Effector memory CD4-positive, alpha-beta T cell (primary cell): Measurements from ENCODE around the gene ADAMTS20.
"Not testable (repeated sequence)": the region's sequence is repeated elsewhere in the genome, so short reads cannot be mapped to it uniquely, and the experiment has no call there.

ENCODE experiments used
- DNase-seq, 3 donors: peaks; one replicate each; pipeline ENCODE4 v3.0.0-alpha.2; 2020
- H3K27ac ChIP-seq: 2 replicates; pipeline ENCODE4 v1.7.0; 2013; ENCODE audit warnings: mild to moderate bottlenecking, low read length, moderate library complexity; ENCODE audit not compliant: insufficient read depth, poor library complexity, severe bottlenecking
- H3K27me3 ChIP-seq: replicated peaks from 2 replicates; pipeline ENCODE4 v1.7.0; 2013; ENCODE audit warnings: mild to moderate bottlenecking, low read length; ENCODE audit not compliant: insufficient read depth, control insufficient read depth, poor library complexity, severe bottlenecking
- H3K36me3 ChIP-seq: 2 replicates; pipeline ENCODE4 v1.7.0; 2013; ENCODE audit warnings: mild to moderate bottlenecking, low read length, moderate library complexity; ENCODE audit not compliant: control insufficient read depth, insufficient read depth
- H3K4me1 ChIP-seq: 2 replicates; pipeline ENCODE4 v1.7.0; 2013; ENCODE audit warnings: low read length, mild to moderate bottlenecking; ENCODE audit not compliant: control insufficient read depth, insufficient read depth, poor library complexity, severe bottlenecking
- H3K4me3 ChIP-seq: 2 replicates; pipeline ENCODE4 v1.7.0; 2013; ENCODE audit warnings: low read length, low read depth, mild to moderate bottlenecking; ENCODE audit not compliant: insufficient read depth, poor library complexity, severe bottlenecking
- H3K9me3 ChIP-seq: 2 replicates; pipeline ENCODE4 v1.7.0; 2013; ENCODE audit warnings: mild to moderate bottlenecking, low read length, moderate library complexity; ENCODE audit not compliant: control insufficient read depth

The ADAMTS20 gene

GRCh38 chr12:43577381-43577780 lies 25.4 kb upstream of the ADAMTS20 start:
- Histone ChIP-seq H3K27me3 (no peaks in the 10 kb centered on the region), H3K4me1 (no peaks in the 10 kb centered on the region), H3K36me3 (no peaks in the 10 kb centered on the region), H3K4me3 (no peak overlapping the region), H3K27ac (no peak overlapping the region), H3K9me3 (no peaks in the 10 kb centered on the region)
- no peak for DNase-seq

GRCh38 chr12:43576162-43576561 lies 24.2 kb upstream of the ADAMTS20 start:
- Histone ChIP-seq H3K4me3 (no peak overlapping the region), H3K27ac (no peak overlapping the region), H3K9me3 (no peaks in the 10 kb centered on the region), H3K27me3 (no peaks in the 10 kb centered on the region), H3K36me3 (no peaks in the 10 kb centered on the region), H3K4me1 (no peaks in the 10 kb centered on the region)
- no peak for DNase-seq

GRCh38 chr12:43571885-43572284 lies 19.9 kb upstream of the ADAMTS20 start:
- Histone ChIP-seq H3K27ac (no peak overlapping the region), H3K9me3 (no peaks in the 10 kb centered on the region), H3K27me3 (no peaks in the 10 kb centered on the region), H3K4me1 (no peaks in the 10 kb centered on the region), H3K36me3 (no peaks in the 10 kb centered on the region), H3K4me3 (no peak overlapping the region)
- DNase-seq = no peak

GRCh38 chr12:43556057-43556456 lies 4.1 kb upstream of the ADAMTS20 start:
- Histone ChIP-seq H3K9me3 (no peaks in the 10 kb centered on the region), H3K27ac (no peak overlapping the region), H3K4me3 (no peak overlapping the region), H3K36me3 (no peaks in the 10 kb centered on the region), H3K4me1 (no peaks in the 10 kb centered on the region), H3K27me3 (no peaks in the 10 kb centered on the region)
- no peak for DNase-seq

- Histone ChIP-seq H3K27ac (no peak overlapping the region), H3K4me3 (no peak overlapping the region), H3K27me3 (no peaks in the 10 kb centered on the region), H3K9me3 (no peaks in the 10 kb centered on the region), H3K4me1 (no peaks in the 10 kb centered on the region), H3K36me3 (no peaks in the 10 kb centered on the region)
- no peak for DNase-seq
Measured at GRCh38 chr12:43551279-43551970, 578 bp downstream of the ADAMTS20 start.

- H3K27ac ChIP-seq = no peak overlapping the region
- H3K36me3 ChIP-seq = no peaks in the 10 kb centered on the region
- H3K4me1 ChIP-seq = no peaks in the 10 kb centered on the region
- DNase-seq = no peak
- H3K27me3 ChIP-seq = no peaks in the 10 kb centered on the region
- H3K9me3 ChIP-seq = no peaks in the 10 kb centered on the region
- no peak overlapping the region for H3K4me3 ChIP-seq
Measured at GRCh38 chr12:43550831-43551271, 1.2 kb downstream of the ADAMTS20 start.

- no peaks in the 10 kb centered on the region for H3K4me1 ChIP-seq
- no peaks in the 10 kb centered on the region for H3K9me3 ChIP-seq
- H3K27ac ChIP-seq = no peak overlapping the region
- H3K36me3 ChIP-seq = no peaks in the 10 kb centered on the region
- no peak overlapping the region for H3K4me3 ChIP-seq
- H3K27me3 ChIP-seq = no peaks in the 10 kb centered on the region
- no peak for DNase-seq
Measured at GRCh38 chr12:43544703-43545102, 7.3 kb downstream of the ADAMTS20 start.

GRCh38 chr12:43540470-43540869 lies 11.5 kb downstream of the ADAMTS20 start:
- Histone ChIP-seq H3K4me3 (no peak overlapping the region), H3K4me1 (no peaks in the 10 kb centered on the region), H3K9me3 (no peaks in the 10 kb centered on the region), H3K27ac (no peak overlapping the region), H3K36me3 (no peaks in the 10 kb centered on the region), H3K27me3 (no peaks in the 10 kb centered on the region)
- no peak for DNase-seq

- H3K9me3 ChIP-seq, H3K27ac ChIP-seq, H3K4me3 ChIP-seq, H3K27me3 ChIP-seq, H3K36me3 ChIP-seq, DNase-seq, H3K4me1 ChIP-seq: not testable (repeated sequence)
Measured at GRCh38 chr12:43537675-43538074, 14.3 kb downstream of the ADAMTS20 start.

GRCh38 chr12:43516045-43516444 lies 36.0 kb downstream of the ADAMTS20 start:
- no peaks in the 10 kb centered on the region for H3K36me3 ChIP-seq
- no peak overlapping the region for H3K27ac ChIP-seq
- no peaks in the 10 kb centered on the region for H3K27me3 ChIP-seq
- H3K9me3 ChIP-seq = no peaks in the 10 kb centered on the region
- no peak for DNase-seq
- H3K4me1 ChIP-seq = no peaks in the 10 kb centered on the region
- no peak overlapping the region for H3K4me3 ChIP-seq
